Tibial artery (tissue), 4 donors: ENCODE data around the gene SGCB.
A peak's percentile ranks its signal among the peaks of the same experiment; 100 is the strongest.

Source experiments
- DNase-seq, 2 donors: peaks; one replicate each; pipeline ENCODE4 v3.0.0-alpha.2; 2019
- H3K27ac ChIP-seq, 2 donors: fragments of 200-600 bp; sonication (generic) in 1 of 2; 1 replicate in 1 of 2; 2 replicates in 1 of 2; pipeline ENCODE4 v1.5.1; 2018 to 2019; ENCODE audit warnings: mild to moderate bottlenecking in 1 of 2
- H3K27me3 ChIP-seq, 2 donors: fragments of 200-600 bp; sonication (generic) in 1 of 2; one replicate each; pipeline versions ENCODE4 v1.5.1 to v1.6.0; 2016 to 2019
- H3K36me3 ChIP-seq, 3 donors: fragments of 200-600 bp; sonication (generic) in 2 of 3; one replicate each; pipeline ENCODE4 v1.5.1; 2016 to 2019; ENCODE audit warnings: mild to moderate bottlenecking in 2 of 3
- H3K4me1 ChIP-seq, 4 donors: fragments of 200-600 bp; sonication (generic) in 2 of 4; 1 replicate in 3 of 4; 2 replicates in 1 of 4; pipeline ENCODE4 v1.5.1; 2016 to 2019
- H3K4me3 ChIP-seq, 2 donors: fragments of 200-600 bp; sonication (generic) in 1 of 2; 1 replicate in 1 of 2; 2 replicates in 1 of 2; pipeline ENCODE4 v1.5.1; 2018 to 2019; ENCODE audit warnings: mild to moderate bottlenecking in 2 of 2
- H3K9me3 ChIP-seq, 3 donors: fragments of 200-600 bp; sonication (generic) in 1 of 3; one replicate each; pipeline ENCODE4 v1.5.1; 2016 to 2019
- CTCF ChIP-seq, 2 experiments: fragments of 200-600 bp in 1 of 2; fragments of 450-650 bp in 1 of 2; IDR thresholded peaks; one replicate each; pipeline ENCODE4 v1.5.1; 2017 to 2019; ENCODE audit warnings: antibody characterized with exemption in 2 of 2, mild to moderate bottlenecking in 1 of 2, moderate library complexity in 1 of 2
- intact Hi-C: fragments of 100-400 bp; cut with DNase I; formaldehyde crosslinking; loops from one replicate; pipeline ENCODE4 v1.15.0; 2023; ENCODE audit warnings: low total_unique reads

SGCB gene

GRCh38 chr4:52051615-52052474, 13.7 kb upstream of the SGCB start:
- Histone ChIP-seq H3K4me1 (peaks cover 0 to 6% (median 4%) of the 10 kb centered on the region in 4 donors), H3K9me3 (peaks cover 0 to 9% (median 0%) of the 10 kb centered on the region in 3 donors), H3K27ac (peak overlapping the region; percentile 69), H3K27me3 (peaks cover 0 to 33% of the 10 kb centered on the region in 2 donors), H3K4me3 (peak overlapping the region; percentile 53 to 59), H3K36me3 (no peaks in the 10 kb centered on the region)
- TF ChIP-seq CTCF (IDR thresholded peaks at IDR 0.05), result no peak
- intact Hi-C loops, result no loop called here
- DNase-seq, result peak; percentile 60 to 76

- H3K4me1 ChIP-seq, result peaks cover 0 to 6% (median 4%) of the 10 kb centered on the region in 4 donors
- intact Hi-C loops, result no loop called here
- peak within 1 kb of the TSS; percentile 53 to 59 for H3K4me3 ChIP-seq
- TF ChIP-seq CTCF (IDR thresholded peaks at IDR 0.05), result no peak
- H3K9me3 ChIP-seq, result peaks cover 0 to 9% (median 0%) of the 10 kb centered on the region in 3 donors
- DNase-seq, result no peak
- peak within 1 kb of the TSS; percentile 69 for H3K27ac ChIP-seq
- peaks cover 0 to 36% of the 10 kb centered on the region in 2 donors for H3K27me3 ChIP-seq
- H3K36me3 ChIP-seq, result no peaks in the 10 kb centered on the region
Observed at GRCh38 chr4:52051213-52051614, 13.1 kb upstream of the SGCB start, which contains the start of gene SPATA18. Gene SPATA18 (plus strand): TSS chr4:52051304. CDS start chr4:52051705, 401 bp downstream.

GRCh38 chr4:52049266-52049665, 11.2 kb upstream of the SGCB start:
- peaks cover 0 to 9% (median 0%) of the 10 kb centered on the region in 3 donors for H3K9me3 ChIP-seq
- no peak overlapping the region for H3K4me3 ChIP-seq
- no peak overlapping the region for H3K27ac ChIP-seq
- H3K27me3 ChIP-seq, result peaks cover 0 to 45% of the 10 kb centered on the region in 2 donors
- H3K36me3 ChIP-seq, result no peaks in the 10 kb centered on the region
- TF ChIP-seq CTCF (IDR thresholded peaks at IDR 0.05), result no peak
- peaks cover 0 to 6% (median 4%) of the 10 kb centered on the region in 4 donors for H3K4me1 ChIP-seq
- no peak for DNase-seq
- intact Hi-C loops, result no loop called here

DNA sequence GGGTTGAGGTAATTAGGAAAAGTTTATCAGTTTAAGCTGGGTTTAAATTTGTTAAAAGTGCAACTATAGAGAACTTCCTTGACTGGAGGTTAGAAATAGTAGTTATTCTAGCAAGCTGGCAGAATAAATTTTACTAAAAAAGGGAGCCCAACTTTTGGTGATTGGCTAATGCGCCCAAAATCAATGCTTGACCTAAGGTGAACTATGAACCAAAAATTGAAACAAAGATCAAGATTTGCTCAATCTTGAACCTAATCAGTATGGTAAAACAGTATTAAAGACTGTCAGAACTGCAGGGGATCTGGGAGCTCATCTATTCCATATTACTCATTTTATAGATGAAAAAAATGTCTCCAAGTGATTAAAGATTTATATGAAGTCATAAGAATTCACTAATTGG, 6.9 kb upstream of the SGCB start:
- H3K4me3 ChIP-seq, result no peak overlapping the region
- TF ChIP-seq CTCF (IDR thresholded peaks at IDR 0.05), result no peak
- no peak overlapping the region for H3K27ac ChIP-seq
- peaks cover 0 to 35% of the 10 kb centered on the region in 2 donors for H3K27me3 ChIP-seq
- H3K9me3 ChIP-seq, result no peaks in the 10 kb centered on the region
- H3K4me1 ChIP-seq, result no peaks in the 10 kb centered on the region
- intact Hi-C loops, result no loop called here
- H3K36me3 ChIP-seq, result no peaks in the 10 kb centered on the region
- DNase-seq, result no peak

DNA sequence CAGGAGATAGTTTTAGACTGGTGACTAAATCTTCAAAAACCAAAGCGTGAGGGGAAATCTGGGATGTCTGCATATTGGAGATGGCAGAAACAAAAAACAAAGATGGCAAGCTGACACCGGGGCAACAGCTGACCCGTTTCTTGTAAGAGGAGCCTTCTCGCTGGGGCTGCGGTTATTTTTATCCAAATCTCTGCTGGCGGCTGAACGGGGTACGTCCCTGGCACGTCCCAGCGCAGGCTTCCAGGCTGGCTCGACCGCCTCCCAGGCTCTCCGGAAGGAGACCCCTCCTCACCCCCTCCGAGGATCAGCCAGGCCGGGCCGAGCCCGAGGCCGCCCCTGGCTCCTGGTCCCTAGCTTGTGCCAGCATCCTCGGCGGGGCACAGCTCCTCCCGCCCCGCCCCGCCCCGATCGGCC, 403 bp downstream of the SGCB start:
- H3K36me3 ChIP-seq, result no peaks in the 10 kb centered on the region
- no peak for TF ChIP-seq CTCF (IDR thresholded peaks at IDR 0.05)
- DNase-seq, result peak; percentile 29 to 68
- H3K9me3 ChIP-seq, result no peaks in the 10 kb centered on the region
- H3K27ac ChIP-seq, result peak overlapping the region; percentile 81 to 84
- peaks cover 0 to 36% (median 23%) of the 10 kb centered on the region in 4 donors for H3K4me1 ChIP-seq
- H3K27me3 ChIP-seq, result peaks cover 0 to 4% of the 10 kb centered on the region in 2 donors
- intact Hi-C loops, result no loop called here
- H3K4me3 ChIP-seq, result peak overlapping the region; percentile 70 to 82
